ENCODE results near the gene COQ10A.

- TF ChIP-seq CTCF (IDR thresholded peaks at IDR 0.05; ENCODE audit: low read length) (no peak), EZH2 (optimal IDR thresholded peaks at IDR 0.05; ENCODE audit: low read depth, low read length) (no peak)
These were observed 10.3 kb upstream of the COQ10A start for GRCh38 chr12:56256326-56256960.
